GM19397 (cell line): Measurements from ENCODE around the gene LGALS9.
"Not testable (repeated sequence)": the region's sequence is repeated elsewhere in the genome, so short reads cannot be mapped to it uniquely, and the experiment has no call there.

ENCODE experiments used
- ATAC-seq: cut with Tn5 transposase; IDR thresholded peaks from one replicate; pipeline ENCODE4 v1.9.1; 2021; ENCODE audit warnings: mild to moderate bottlenecking, moderate library complexity; ENCODE audit not compliant: unreplicated experiment

Gene LGALS9

DNA sequence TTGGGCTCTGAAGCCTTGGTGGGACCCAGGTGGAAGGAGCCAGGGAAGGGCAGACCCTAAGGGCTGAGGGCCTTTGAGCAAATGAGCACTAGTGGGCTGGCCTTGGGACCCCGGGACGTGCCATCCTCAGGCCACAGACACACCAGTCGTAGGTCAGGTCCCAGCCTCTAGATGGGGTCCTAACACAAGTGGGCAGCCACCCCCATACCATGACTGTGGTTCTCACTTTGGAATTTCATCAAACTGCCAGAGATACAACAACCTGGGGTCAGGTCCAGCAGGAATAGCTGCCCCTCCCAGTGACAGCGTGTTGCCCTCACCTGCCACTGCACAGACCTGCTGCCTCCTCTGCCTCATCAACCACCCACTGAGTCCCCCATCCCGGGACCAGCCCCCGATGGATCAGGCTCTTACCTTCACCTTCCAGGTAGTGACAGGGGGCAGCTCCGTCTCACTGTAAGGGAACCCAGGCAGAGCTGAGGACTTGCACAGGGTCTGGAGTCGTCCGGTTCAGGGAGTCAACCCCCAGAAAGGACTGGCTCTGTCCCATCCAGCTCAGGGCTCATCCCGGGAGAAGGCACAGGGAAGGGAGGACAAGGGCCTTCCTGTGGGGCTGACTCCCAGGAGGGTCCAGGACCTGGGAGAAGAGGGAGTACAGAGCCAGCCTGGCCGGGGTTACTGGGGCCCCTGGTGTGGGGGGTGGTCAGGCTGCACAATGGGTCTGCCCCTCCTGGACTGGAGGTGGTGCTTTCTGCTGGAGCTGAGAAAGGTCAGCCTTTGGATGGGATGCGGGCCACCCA, 40.0 kb downstream of the LGALS9 start:
- ATAC-seq: no peak

DNA sequence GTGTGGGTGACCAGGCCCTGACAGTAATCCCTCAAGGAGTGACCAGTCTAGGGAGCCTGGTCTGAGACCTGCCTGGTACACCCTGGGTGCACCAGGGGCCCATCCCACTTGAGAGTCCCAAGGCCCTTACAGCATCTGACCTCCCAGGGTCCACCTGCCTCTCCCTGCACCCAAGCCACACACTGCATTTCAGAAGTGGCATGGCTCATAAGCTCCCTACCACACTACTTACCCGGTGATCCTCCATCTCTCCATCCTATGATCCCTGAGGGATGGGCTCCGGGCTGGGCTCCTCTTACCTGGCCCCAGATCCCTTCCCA, 40.6 kb downstream of the LGALS9 start:
- ATAC-seq: no peak

- ATAC-seq: not testable (repeated sequence)
Measured at GRCh38 chr17:27671977-27672480, 41.0 kb downstream of the LGALS9 start.

- no peak for ATAC-seq
Measured at GRCh38 chr17:27674335-27674734, 43.3 kb downstream of the LGALS9 start.

- ATAC-seq: no peak
Measured at GRCh38 chr17:27677191-27677590, 46.2 kb downstream of the LGALS9 start.

DNA sequence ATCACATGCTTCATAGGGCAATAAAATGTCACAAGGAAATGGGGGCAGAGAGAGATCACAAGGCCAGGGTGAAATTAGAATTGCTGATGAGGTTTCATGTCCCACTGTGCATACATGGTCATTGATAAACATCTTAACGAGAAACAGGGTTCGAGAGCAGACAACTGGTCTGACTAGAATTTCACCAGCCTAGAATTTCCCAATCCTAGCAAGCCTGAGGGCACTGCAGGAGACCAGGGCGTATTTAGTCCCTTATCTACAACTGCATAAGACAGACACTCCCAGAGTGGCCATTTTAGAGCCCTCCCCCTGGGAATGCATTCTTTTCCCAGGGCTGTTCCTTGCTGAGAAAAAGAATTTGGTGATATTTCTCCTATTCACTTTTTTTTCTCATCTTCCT, 55.3 kb downstream of the LGALS9 start:
- not testable (repeated sequence) for ATAC-seq

DNA sequence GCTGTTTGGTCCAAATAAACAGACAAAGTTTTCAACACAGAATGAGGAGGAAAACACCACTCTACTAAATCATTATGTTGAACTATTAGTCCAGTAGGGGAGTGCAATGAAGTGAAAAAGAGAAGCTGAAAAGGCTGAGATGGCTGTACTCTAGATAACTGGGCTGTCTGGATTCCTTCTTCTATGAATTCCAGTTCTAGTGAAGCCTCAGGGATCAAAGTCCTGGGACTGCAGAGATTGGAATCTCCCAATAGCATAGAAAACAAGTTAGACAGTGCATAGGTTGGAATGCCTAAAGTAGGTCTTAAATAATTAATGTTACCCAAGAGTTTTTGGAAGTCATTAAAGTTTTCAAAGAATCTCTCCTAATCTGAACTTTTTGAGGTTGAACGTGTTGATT, 59.9 kb downstream of the LGALS9 start:
- no peak for ATAC-seq

DNA sequence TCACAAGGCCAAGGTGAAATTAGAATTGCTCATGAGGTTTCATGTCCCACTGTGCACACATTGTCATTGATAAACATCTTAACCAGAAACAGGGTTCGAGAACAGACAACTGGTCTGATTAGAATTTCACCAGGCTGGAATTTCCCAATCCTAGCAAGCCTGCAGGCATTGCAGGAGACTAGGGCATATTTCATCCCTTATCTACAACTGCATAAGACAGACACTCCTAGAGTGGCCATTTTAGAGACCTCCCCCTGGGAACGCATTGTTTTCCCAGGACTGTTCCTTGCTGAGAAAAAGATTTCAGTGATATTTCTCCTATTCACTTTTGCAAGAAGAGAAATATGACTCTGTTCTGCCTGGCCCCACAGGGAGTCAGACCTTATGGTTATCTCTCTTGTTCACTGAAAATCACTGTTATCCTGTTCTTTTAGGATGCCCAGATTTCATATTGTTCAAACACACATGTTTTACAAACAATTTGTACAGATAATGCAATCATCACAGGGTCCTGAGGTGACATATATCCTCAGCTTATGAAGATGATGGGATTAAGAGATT, 64.3 kb downstream of the LGALS9 start:
- ATAC-seq: not testable (repeated sequence)
